Hepatocyte (in vitro differentiated cells): ENCODE results near the gene TACR2. TPM values are rescaled to one million over a fixed set of nuclear protein-coding genes. Genes with fewer than 3 reads are reported as not detected.

Source experiments
- DNase-seq: peaks from one replicate; pipeline ENCODE4 v3.0.0-alpha.2; 2016; ENCODE audit warnings: low spot score
- H2AFZ ChIP-seq: fragments of 200-600 bp; sonication (generic); 2 replicates; pipeline ENCODE4 v1.6.0; 2016; ENCODE audit warnings: antibody characterized with exemption, mild to moderate bottlenecking
- H3K27ac ChIP-seq: fragments of 200-600 bp; sonication (generic); 2 replicates; pipeline ENCODE4 v1.5.1; 2016; ENCODE audit warnings: mild to moderate bottlenecking
- H3K27me3 ChIP-seq: fragments of 200-600 bp; sonication (generic); 2 replicates; pipeline ENCODE4 v1.6.1; 2016
- H3K36me3 ChIP-seq: fragments of 200-600 bp; sonication (generic); replicated peaks from 2 replicates; pipeline ENCODE4 v1.5.1; 2016; ENCODE audit warnings: low read depth; ENCODE audit not compliant: insufficient read depth
- H3K4me1 ChIP-seq: fragments of 200-600 bp; sonication (generic); 2 replicates; pipeline ENCODE4 v1.5.1; 2016; ENCODE audit warnings: mild to moderate bottlenecking, moderate library complexity; ENCODE audit not compliant: insufficient read depth
- H3K4me2 ChIP-seq: fragments of 200-600 bp; sonication (generic); 2 replicates; pipeline ENCODE4 v1.6.0; 2016
- H3K4me3 ChIP-seq: fragments of 200-600 bp; sonication (generic); 2 replicates; pipeline ENCODE4 v1.5.1; 2016; ENCODE audit warnings: mild to moderate bottlenecking
- H3K79me2 ChIP-seq: fragments of 200-600 bp; sonication (generic); 2 replicates; pipeline ENCODE4 v1.6.0; 2017; ENCODE audit warnings: mild to moderate bottlenecking
- H3K9me2 ChIP-seq: fragments of 200-600 bp; sonication (generic); replicated peaks from 2 replicates; pipeline ENCODE4 v1.6.0; 2017; ENCODE audit warnings: mild to moderate bottlenecking; ENCODE audit not compliant: insufficient read depth
- H3K9me3 ChIP-seq: fragments of 200-600 bp; sonication (generic); 2 replicates; pipeline ENCODE4 v1.5.1; 2016; ENCODE audit warnings: low read depth, mild to moderate bottlenecking
- H4K20me1 ChIP-seq: fragments of 200-600 bp; sonication (generic); 2 replicates; pipeline ENCODE4 v1.6.0; 2016; ENCODE audit warnings: mild to moderate bottlenecking; ENCODE audit not compliant: insufficient read depth, poor library complexity, severe bottlenecking
- CTCF ChIP-seq: fragments of 200-600 bp; sonication (generic); IDR thresholded peaks from 2 replicates; pipeline ENCODE4 v1.5.1; 2016; ENCODE audit warnings: antibody characterized with exemption, mild to moderate bottlenecking; ENCODE audit not compliant: poor library complexity
- EZH2 ChIP-seq: fragments of 200-600 bp; sonication (generic); IDR thresholded peaks from 2 replicates; pipeline ENCODE4 v1.6.1; 2016; ENCODE audit warnings: antibody characterized with exemption, mild to moderate bottlenecking, borderline replicate concordance
- EZH2phosphoT487 ChIP-seq: fragments of 200-600 bp; sonication (generic); IDR thresholded peaks from one replicate; pipeline ENCODE4 v1.6.1; 2018; ENCODE audit warnings: antibody characterized with exemption, mild to moderate bottlenecking, low read depth, moderate library complexity; ENCODE audit not compliant: unreplicated experiment, severe bottlenecking
- WGBS: methylation state at CpG from one replicate; pipeline ENCODE4 v1.1.6; 2016; ENCODE audit warnings: low lambda C conversion rate; ENCODE audit errors: missing lambda C conversion rate; 5-methylcytosine and 5-hydroxymethylcytosine counted together
- polyA plus RNA-seq: library from polyadenylated mRNA; unstranded; fragments of >200 nt; fragmentation: Nextera tagmentation; extraction: Ambion mirVana; gene quantifications from 2 replicates; pipeline ENCODE4 v1.2.1, GENCODE V29; 2016
- total RNA-seq: library from RNA; depleted of rRNA; stranded (reverse); fragments of >200 nt; gene quantifications from 2 replicates; pipeline ENCODE4 v1.2.3, GENCODE V29; 2014

Gene TACR2
- total and polyA plus RNA-seq, 2 experiments from 2014 or later: 0.07 TPM; not detected in 1

GRCh38 chr10:69372126-69372980 is 44.4 kb downstream of the TACR2 start:
- 93% methylated on average over 9 of the region's 9 CpGs for WGBS
- TF ChIP-seq EZH2phosphoT487 (no peak), CTCF (no peak)
- H2AFZ ChIP-seq: no peak overlapping the region

GRCh38 chr10:69367469-69367868 is 49.2 kb downstream of the TACR2 start:
- Histone ChIP-seq H3K9me2 (no peaks in the 10 kb centered on the region), H3K27ac (no peak overlapping the region), H3K9me3 (no peaks in the 10 kb centered on the region), H3K36me3 (no peaks in the 10 kb centered on the region), H3K4me1 (peaks cover 19% of the 10 kb centered on the region), H2AFZ (no peak overlapping the region), H3K79me2 (no peaks in the 10 kb centered on the region), H4K20me1 (no peaks in the 10 kb centered on the region), H3K27me3 (no peaks in the 10 kb centered on the region), H3K4me2 (no peak overlapping the region), H3K4me3 (no peak overlapping the region)
- DNase-seq: no peak
- no peak for TF ChIP-seq CTCF
- no peak for TF ChIP-seq EZH2
- no peak for TF ChIP-seq EZH2phosphoT487
- WGBS: 75% methylated on average over 4 of the region's 4 CpGs

More at GRCh38 chr10:69372126-69372980, 44.4 kb downstream of the TACR2 start:
- Histone ChIP-seq H3K9me2 (no peaks in the 10 kb centered on the region), H3K4me3 (no peak overlapping the region), H3K4me2 (no peak overlapping the region), H4K20me1 (no peaks in the 10 kb centered on the region), H3K36me3 (no peaks in the 10 kb centered on the region), H3K4me1 (no peaks in the 10 kb centered on the region), H3K79me2 (no peaks in the 10 kb centered on the region), H3K9me3 (no peaks in the 10 kb centered on the region), H3K27me3 (no peaks in the 10 kb centered on the region), H3K27ac (no peak overlapping the region)
- no peak for DNase-seq

- Histone ChIP-seq H3K9me2 (no peaks in the 10 kb centered on the region), H3K36me3 (no peaks in the 10 kb centered on the region), H3K79me2 (no peaks in the 10 kb centered on the region), H3K27ac (no peak overlapping the region), H3K4me2 (no peak overlapping the region), H3K4me3 (no peak overlapping the region), H3K4me1 (peaks cover 19% of the 10 kb centered on the region), H3K9me3 (no peaks in the 10 kb centered on the region), H3K27me3 (no peaks in the 10 kb centered on the region), H2AFZ (no peak overlapping the region), H4K20me1 (no peaks in the 10 kb centered on the region)
- WGBS: 82% methylated on average over 5 of the region's 5 CpGs
- TF ChIP-seq CTCF: no peak
- no peak for TF ChIP-seq EZH2
- no peak for TF ChIP-seq EZH2phosphoT487
- no peak for DNase-seq
Observed at GRCh38 chr10:69366738-69367137, 50.0 kb downstream of the TACR2 start.
